LNCAP (cell line): ENCODE results near the gene CPLX1.

Experiments
- TF ChIP-seq, protein P1 (sequence below): fragments of 450-650 bp; IDR thresholded peaks from 2 replicates; pipeline ENCODE4 v1.5.1; 2017; ENCODE audit warnings: mild to moderate bottlenecking

The CPLX1 gene

GRCh38 chr4:735583-735982, 90.3 kb downstream of the CPLX1 start:
- TF ChIP-seq, protein P1, sequence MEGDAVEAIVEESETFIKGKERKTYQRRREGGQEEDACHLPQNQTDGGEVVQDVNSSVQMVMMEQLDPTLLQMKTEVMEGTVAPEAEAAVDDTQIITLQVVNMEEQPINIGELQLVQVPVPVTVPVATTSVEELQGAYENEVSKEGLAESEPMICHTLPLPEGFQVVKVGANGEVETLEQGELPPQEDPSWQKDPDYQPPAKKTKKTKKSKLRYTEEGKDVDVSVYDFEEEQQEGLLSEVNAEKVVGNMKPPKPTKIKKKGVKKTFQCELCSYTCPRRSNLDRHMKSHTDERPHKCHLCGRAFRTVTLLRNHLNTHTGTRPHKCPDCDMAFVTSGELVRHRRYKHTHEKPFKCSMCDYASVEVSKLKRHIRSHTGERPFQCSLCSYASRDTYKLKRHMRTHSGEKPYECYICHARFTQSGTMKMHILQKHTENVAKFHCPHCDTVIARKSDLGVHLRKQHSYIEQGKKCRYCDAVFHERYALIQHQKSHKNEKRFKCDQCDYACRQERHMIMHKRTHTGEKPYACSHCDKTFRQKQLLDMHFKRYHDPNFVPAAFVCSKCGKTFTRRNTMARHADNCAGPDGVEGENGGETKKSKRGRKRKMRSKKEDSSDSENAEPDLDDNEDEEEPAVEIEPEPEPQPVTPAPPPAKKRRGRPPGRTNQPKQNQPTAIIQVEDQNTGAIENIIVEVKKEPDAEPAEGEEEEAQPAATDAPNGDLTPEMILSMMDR: no peak
